Measurements from ENCODE around the gene CENPM. TPM values are rescaled to one million over a fixed set of nuclear protein-coding genes. Genes with fewer than 3 reads are reported as not detected.

The CENPM gene
- total RNA-seq, 1 donor from 2014 or later: 3.2 TPM

GRCh38 chr22:41933411-41934177 lies 13.4 kb downstream of the CENPM start:
- DNase-seq (ENCODE audit: low spot score): no peak

DNA sequence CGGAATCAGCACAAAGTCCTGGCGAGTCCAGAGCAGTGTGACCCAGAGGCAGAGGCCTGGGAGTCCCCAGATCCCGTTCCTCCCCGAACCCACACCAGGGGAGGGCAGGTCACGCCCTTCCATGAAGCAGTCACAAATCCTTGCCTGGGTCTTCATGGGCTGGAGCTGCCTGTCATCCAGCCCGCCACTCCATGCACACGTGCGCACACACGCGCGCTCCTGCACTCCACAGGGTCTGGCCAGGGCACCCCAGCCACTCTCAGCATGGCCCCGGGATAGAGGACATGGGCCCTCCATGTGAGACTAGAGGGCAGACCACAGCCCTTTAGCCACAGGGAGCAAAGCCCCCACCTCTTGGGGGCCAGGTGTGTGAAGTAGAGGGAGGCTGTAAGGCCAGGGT lies 14.6 kb downstream of the CENPM start:
- no peak for DNase-seq (ENCODE audit: low spot score)

DNA sequence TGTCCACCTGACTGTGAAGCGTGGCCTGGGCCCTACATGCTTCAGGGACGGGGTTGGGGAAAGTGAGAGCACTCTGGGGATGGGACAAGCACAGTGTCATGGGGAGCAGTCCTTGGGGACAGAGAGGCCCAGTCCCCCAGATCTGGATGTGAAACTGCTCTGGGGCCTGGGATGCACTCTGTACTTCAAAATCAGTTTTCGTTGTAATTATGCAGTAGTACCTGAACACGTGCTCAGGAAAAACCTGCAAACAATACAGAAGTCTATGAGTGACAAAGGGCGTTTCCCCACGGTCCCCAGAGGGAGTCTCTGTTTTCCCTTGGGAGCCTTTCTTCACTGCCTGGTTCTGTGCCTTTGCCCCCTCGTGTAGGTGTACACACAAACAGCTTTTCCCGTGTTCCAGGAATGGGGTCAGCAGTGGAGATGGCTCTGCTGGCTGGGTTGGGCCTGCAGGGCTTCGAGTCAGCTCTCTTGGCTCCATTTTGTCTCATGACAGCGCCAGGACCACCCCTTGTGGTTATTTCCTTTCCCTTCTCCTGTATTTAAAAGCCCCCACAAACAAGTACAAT lies 15.2 kb downstream of the CENPM start:
- DNase-seq (ENCODE audit: low spot score): no peak

DNA sequence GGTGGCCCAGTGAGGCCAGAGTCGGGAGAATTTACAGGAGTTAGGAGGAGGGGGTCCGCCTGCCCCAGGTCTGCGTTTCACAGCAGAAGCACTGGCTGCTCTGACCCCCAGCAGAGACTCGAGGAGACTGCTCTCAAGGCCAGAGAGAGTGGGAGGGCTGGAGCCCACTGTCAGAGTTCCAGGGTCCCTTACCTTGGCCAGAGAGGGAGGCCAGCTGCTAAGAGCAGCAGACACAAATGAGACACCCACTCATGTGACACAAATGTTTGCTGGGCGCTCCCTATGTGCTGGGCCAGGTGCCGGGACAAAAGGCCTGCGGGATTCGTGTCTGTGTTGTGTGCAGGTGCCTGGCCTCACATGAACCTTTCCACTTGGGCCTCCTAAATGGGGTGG lies 17.5 kb downstream of the CENPM start:
- DNase-seq (ENCODE audit: low spot score): no peak

- DNase-seq (ENCODE audit: low spot score): no peak
These were observed 18.1 kb downstream of the CENPM start for GRCh38 chr22:41928593-41929417.

- no peak for DNase-seq (ENCODE audit: low spot score)
These were observed 19.1 kb downstream of the CENPM start for GRCh38 chr22:41927813-41928212.

DNA sequence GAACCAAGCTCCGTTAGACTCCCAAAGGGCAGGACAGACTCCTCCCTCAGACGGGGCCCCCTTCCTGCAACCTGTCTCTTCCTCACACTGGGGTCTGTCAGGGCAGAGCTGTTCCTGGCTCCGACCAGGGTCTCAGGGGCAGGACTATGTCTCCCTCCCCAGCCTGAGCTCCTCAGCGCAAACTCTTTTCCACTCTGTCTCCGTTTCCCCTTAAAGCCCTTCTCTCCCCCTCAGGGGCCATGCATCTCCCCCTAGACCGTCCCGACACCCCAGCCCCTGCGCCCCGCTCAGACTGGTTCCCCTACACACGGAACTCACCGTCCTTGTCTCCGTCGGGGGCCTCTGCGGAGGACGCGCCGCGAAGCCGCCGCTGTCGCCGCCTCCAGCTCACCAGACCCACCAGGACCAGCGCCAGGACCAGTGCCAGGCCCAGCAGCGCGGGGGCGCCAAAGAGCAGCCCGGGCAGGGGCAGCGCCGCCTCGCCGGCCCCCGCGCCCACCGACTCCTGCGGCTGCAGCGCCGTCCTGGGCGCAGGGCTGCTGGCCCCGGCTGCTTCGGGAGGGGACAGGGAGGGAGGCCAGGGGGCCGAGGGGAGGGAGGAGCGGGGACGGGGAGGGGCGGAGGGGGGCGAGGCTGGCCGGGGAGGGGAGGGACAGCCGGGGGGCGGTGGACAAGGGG lies 21.0 kb downstream of the CENPM start:
- peak; percentile 56 for DNase-seq (ENCODE audit: low spot score)

- no peak for DNase-seq (ENCODE audit: low spot score)
These were observed 23.2 kb downstream of the CENPM start for GRCh38 chr22:41923595-41924276.

DNA sequence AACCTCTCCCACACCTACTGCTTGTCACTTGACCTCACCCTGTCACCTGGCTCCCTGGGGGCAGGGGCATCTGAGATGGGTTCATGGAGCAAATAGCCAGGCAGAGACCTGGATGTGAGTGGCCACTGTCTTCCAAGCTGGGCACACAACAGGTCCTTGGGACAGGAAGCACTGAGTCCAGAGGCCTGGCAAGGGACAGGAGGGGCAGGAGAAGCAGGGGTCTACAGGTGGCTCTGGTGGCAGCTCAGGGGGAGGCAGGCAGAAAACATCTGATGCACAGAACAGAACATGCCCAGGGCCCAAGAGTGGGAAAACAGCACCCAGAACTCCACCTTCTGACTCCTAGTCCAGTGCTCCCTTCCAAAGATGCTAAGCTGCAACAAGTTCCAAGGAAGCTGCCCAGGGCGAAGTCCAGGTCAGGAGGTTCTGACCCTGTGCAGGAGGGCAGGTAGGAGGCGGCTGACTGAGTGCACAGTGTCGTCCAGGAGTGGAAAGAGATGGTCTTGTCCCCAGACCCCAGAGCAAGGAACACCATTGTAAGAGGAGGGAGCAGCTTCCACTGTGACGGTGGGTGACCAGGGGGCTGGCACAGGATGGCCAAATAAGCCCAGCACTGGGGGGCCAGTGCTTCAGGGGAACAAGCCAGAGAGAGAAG lies 23.9 kb downstream of the CENPM start:
- no peak for DNase-seq (ENCODE audit: low spot score)

- DNase-seq (ENCODE audit: low spot score): no peak
These were observed 24.6 kb downstream of the CENPM start for GRCh38 chr22:41922328-41922727.

DNA sequence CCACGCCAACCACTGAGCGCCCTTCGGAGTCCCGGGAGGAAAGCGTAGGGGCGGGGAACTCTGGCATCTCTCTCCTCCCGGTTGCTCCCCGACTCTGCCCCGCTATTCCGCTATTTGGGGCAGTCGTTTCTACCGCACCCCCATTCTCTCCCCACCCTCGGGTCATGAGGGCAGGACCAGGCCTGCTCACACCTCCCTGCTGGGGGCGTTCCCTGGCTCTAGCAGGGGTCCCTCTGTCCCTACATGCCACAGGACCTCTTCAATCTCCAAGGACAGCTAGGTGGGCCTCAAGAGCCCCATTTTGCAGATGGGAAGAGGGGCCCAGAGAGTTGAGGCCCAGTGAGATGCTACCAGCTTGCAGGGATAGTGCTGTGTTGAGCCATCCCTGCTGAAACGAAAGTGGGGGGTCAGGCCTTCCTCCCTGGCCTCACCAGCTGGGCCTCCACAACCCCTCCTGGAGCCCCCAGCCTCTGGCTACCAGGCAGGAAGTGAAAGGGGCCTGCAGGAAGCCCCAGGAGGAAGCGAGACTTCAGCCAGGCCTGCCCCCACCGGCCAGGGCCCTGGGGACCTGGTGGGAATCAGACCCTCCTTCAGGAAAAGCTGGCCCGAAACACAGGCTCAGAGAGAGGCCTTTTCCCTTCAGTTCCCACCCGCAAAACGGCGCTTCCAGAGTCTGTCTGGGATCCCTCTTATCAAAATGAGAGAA lies 26.5 kb downstream of the CENPM start:
- no peak for DNase-seq (ENCODE audit: low spot score)

DNA sequence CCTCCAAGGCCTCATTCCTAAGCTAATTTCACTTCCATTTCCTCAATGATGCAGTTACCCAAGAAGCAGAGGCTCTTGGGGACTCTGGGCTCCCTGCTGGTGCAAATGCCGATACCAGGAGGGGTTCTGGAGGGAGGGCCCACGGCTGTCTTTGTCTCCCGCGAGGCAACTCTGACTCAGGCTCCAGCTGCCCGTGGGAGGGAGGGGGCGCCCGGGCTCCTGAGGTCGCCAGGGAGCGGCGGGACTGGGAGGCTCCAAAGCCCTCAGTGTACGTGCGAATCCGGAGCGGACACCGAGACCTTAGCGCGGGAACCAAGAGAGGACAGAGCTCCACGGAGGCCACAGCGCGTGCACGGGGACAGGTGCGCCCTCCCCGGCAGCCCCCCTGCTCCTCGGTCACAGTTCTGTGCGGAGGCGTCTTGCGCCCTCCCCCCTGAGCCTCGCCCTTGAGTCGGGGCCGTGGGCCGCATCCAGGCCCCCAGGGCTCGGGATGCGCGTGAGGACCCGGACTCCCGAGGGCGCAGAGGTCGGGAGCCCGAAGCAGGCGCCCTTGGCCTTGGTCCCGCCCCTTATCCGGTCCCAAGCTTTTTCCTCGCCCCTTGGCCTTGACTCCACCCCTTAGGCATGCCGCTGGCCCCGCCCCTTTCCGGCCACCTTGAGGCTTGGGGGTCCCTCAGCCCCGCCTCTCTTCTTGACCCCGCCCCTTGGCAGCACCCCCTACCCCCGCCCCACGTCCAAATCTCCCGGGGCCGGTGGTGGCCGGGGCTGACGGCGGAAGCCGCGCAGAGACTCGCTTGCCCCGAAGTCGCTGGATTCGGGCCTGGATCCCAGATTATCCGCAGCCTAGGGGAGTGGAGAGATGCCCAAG lies 27.4 kb downstream of the CENPM start:
- no peak for DNase-seq (ENCODE audit: low spot score)

GRCh38 chr22:41917903-41918791 lies 28.8 kb downstream of the CENPM start:
- peak; percentile 43 for DNase-seq (ENCODE audit: low spot score)

- no peak for DNase-seq (ENCODE audit: low spot score)
These were observed 29.5 kb downstream of the CENPM start for GRCh38 chr22:41917375-41917902.

- no peak for DNase-seq (ENCODE audit: low spot score)
These were observed 30.1 kb downstream of the CENPM start for GRCh38 chr22:41916745-41917358.

- no peak for DNase-seq (ENCODE audit: low spot score)
These were observed 31.0 kb downstream of the CENPM start for GRCh38 chr22:41915786-41916493.
